Measurements from ENCODE around the gene C19orf33.

DNA sequence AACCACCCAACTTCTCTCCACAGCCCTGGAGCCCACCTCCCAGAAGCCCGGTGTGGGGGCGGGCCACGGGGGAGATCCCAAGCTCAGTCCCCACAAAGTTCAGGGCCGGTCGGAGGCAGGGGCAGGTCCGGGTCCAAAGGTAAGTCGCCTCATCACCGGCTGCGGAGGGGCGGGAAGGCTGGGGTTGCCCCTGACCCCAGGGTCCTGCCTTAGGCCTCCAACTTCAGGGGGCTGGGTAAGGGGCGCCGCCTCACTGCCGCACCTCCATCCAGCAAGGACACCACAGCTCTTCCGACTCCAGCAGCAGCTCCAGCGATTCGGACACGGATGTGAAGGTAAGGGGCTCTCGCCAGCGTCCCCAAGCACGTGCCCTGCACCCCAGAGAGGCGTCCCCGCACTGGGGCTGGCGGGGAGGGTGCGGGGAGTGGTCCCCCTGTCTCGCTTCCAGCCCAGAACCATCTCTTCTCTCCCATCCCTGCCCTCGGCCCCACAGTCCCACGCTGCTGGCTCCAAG, 358 bp downstream of the C19orf33 start:
- TF ChIP-seq SRF (IDR thresholded peaks at IDR 0.05; ENCODE audit: low read depth) = no peak
- TF ChIP-seq POLR2A (IDR thresholded peaks at IDR 0.05; ENCODE audit: borderline replicate concordance, extremely low read depth, insufficient read depth, insufficient read length) = no peak
- TF ChIP-seq POLR2AphosphoS5 (IDR thresholded peaks at IDR 0.05; ENCODE audit: low read depth, low read length) = no peak
